Myometrial cell (primary cell): ENCODE data around the gene ME3. TPM values are rescaled to one million over a fixed set of nuclear protein-coding genes. Genes with fewer than 3 reads are reported as not detected.

Experiments used
- total RNA-seq: library from RNA; depleted of rRNA; stranded (reverse); fragments of >200 nt; gene quantifications from 2 replicates; pipeline ENCODE4 v1.2.3, GENCODE V29; 2015

The ME3 gene
- total RNA-seq = 9.9 and 16.4 TPM in 2 replicates

GRCh38 chr11:86672007-86672621, at the start of gene ME3:
Gene ME3, minus strand, starts transcription at chr11:86672616.

Other genes with a start within 250 kb of the ME3 start
- 90.4 and 130 TPM in 2 replicates for gene PRSS23, start 127.9 kb upstream of the ME3 start, total RNA-seq